Ishikawa (cell line): ENCODE measurements around the gene AZU1.
A peak's percentile ranks its signal among the peaks of the same experiment; 100 is the strongest.

Source experiments
- CEBPB ChIP-seq: IDR thresholded peaks from 2 replicates; pipeline ENCODE4 v1.6.1; 2012
- CREB1 ChIP-seq: IDR thresholded peaks from 2 replicates; pipeline ENCODE4 v1.6.1; 2012; ENCODE audit warnings: low read depth
- EGR1 ChIP-seq: IDR thresholded peaks from 2 replicates; pipeline ENCODE4 v1.6.1; 2012
- EP300 ChIP-seq: IDR thresholded peaks from 2 replicates; pipeline ENCODE4 v1.6.1; 2012; ENCODE audit warnings: borderline replicate concordance
- FOXM1 ChIP-seq: IDR thresholded peaks from 2 replicates; pipeline ENCODE4 v1.6.1; 2012; ENCODE audit warnings: low read depth, borderline replicate concordance
- NFIC ChIP-seq: IDR thresholded peaks from 2 replicates; pipeline ENCODE4 v1.6.1; 2012
- RAD21 ChIP-seq: IDR thresholded peaks from 2 replicates; pipeline ENCODE4 v1.6.1; 2012; ENCODE audit warnings: low read depth
- TAF1 ChIP-seq: IDR thresholded peaks from 2 replicates; pipeline ENCODE4 v1.6.1; 2012; ENCODE audit warnings: low read depth, mild to moderate bottlenecking
- TCF12 ChIP-seq: IDR thresholded peaks from 2 replicates; pipeline ENCODE4 v1.6.1; 2012; ENCODE audit warnings: low read depth
- TEAD4 ChIP-seq: IDR thresholded peaks from 2 replicates; pipeline ENCODE4 v1.6.1; 2012
- YY1 ChIP-seq: IDR thresholded peaks from 2 replicates; pipeline ENCODE4 v1.6.1; 2012; ENCODE audit warnings: low read depth
- ZBTB7A ChIP-seq: IDR thresholded peaks from 2 replicates; pipeline ENCODE4 v1.6.1; 2012; ENCODE audit warnings: low read depth
- TF ChIP-seq, protein P1 (sequence below): IDR thresholded peaks from 2 replicates; pipeline ENCODE4 v1.6.1; 2012
- TF ChIP-seq, protein P2 (sequence below): IDR thresholded peaks from 2 replicates; pipeline ENCODE4 v1.6.1; 2012; ENCODE audit warnings: low read depth, mild to moderate bottlenecking
- TF ChIP-seq, protein P3 (sequence below): IDR thresholded peaks from 2 replicates; pipeline ENCODE4 v1.6.1; 2012

AZU1 gene

DNA sequence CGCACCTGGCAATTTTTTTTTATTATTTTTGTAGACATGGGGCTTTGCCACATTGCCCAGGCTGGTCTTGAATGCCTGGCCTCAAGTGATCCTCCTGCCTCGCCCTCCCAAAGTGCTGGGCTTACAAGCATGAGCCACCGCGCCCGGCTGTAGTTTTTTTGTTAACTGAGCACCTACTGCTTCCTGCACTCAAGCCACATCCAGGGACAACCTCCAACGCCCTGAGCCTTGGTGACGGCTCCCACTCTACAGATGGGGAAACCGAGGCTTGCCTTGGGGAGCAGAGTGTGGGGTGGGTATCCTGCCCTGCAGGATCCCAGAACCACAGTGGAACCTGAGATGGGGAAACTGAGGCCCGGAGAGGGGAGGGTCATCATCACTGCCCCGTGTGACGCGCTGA lies 27.5 kb downstream of the AZU1 start:
- TF ChIP-seq FOXM1 (no peak), NFIC (no peak), RAD21 (no peak), CREB1 (no peak), EGR1 (no peak), TAF1 (no peak), TCF12 (no peak), EP300 (no peak), TEAD4 (no peak), ZBTB7A (no peak), CEBPB (no peak), YY1 (no peak)
- TF ChIP-seq, protein P1, sequence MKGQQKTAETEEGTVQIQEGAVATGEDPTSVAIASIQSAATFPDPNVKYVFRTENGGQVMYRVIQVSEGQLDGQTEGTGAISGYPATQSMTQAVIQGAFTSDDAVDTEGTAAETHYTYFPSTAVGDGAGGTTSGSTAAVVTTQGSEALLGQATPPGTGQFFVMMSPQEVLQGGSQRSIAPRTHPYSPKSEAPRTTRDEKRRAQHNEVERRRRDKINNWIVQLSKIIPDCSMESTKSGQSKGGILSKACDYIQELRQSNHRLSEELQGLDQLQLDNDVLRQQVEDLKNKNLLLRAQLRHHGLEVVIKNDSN, result no peak
- TF ChIP-seq, protein P2, sequence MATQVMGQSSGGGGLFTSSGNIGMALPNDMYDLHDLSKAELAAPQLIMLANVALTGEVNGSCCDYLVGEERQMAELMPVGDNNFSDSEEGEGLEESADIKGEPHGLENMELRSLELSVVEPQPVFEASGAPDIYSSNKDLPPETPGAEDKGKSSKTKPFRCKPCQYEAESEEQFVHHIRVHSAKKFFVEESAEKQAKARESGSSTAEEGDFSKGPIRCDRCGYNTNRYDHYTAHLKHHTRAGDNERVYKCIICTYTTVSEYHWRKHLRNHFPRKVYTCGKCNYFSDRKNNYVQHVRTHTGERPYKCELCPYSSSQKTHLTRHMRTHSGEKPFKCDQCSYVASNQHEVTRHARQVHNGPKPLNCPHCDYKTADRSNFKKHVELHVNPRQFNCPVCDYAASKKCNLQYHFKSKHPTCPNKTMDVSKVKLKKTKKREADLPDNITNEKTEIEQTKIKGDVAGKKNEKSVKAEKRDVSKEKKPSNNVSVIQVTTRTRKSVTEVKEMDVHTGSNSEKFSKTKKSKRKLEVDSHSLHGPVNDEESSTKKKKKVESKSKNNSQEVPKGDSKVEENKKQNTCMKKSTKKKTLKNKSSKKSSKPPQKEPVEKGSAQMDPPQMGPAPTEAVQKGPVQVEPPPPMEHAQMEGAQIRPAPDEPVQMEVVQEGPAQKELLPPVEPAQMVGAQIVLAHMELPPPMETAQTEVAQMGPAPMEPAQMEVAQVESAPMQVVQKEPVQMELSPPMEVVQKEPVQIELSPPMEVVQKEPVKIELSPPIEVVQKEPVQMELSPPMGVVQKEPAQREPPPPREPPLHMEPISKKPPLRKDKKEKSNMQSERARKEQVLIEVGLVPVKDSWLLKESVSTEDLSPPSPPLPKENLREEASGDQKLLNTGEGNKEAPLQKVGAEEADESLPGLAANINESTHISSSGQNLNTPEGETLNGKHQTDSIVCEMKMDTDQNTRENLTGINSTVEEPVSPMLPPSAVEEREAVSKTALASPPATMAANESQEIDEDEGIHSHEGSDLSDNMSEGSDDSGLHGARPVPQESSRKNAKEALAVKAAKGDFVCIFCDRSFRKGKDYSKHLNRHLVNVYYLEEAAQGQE, result no peak
- TF ChIP-seq, protein P3, sequence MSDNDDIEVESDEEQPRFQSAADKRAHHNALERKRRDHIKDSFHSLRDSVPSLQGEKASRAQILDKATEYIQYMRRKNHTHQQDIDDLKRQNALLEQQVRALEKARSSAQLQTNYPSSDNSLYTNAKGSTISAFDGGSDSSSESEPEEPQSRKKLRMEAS, result no peak

DNA sequence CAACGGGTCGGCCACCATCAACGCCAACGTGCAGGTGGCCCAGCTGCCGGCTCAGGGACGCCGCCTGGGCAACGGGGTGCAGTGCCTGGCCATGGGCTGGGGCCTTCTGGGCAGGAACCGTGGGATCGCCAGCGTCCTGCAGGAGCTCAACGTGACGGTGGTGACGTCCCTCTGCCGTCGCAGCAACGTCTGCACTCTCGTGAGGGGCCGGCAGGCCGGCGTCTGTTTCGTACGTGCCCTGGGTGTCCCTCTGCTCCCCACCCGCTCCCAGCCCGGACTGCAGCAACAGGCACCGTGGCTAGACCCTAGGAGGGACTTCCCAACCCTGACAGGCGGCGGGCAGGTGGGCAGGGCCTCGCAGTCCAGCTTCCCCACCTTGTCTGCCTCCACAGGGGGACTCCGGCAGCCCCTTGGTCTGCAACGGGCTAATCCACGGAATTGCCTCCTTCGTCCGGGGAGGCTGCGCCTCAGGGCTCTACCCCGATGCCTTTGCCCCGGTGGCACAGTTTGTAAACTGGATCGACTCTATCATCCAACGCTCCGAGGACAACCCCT lies 28.0 kb downstream of the AZU1 start:
- TF ChIP-seq, protein P3, result no peak
- no peak for TF ChIP-seq EP300
- TF ChIP-seq TEAD4, result no peak

DNA sequence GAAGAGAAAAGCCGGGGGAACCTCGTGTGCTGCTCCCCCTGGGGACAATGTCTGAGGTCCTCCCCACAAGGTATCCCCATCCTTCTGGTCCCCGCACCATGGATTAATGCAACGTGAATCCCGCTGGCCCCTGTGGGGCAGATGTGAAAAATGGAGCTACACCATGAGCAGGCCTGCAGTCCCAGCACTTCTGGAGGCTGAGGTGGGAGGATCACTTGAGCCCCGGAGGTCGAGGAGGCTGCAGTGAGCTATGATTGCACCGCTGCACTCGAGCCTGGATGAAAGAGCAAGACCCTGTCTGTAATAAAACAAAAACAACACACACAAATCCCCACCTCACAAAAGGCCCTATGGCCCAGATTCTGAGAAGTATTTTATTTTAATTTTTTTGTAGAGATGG lies 30.6 kb downstream of the AZU1 start:
- TF ChIP-seq TEAD4, result no peak
- TF ChIP-seq, protein P1, result no peak
- TF ChIP-seq, protein P2, result no peak
- TF ChIP-seq TCF12, result no peak
- TF ChIP-seq EGR1, result no peak
- TF ChIP-seq, protein P3, result no peak
- no peak for TF ChIP-seq EP300
- TF ChIP-seq CREB1, result no peak
- TF ChIP-seq TAF1, result no peak
- TF ChIP-seq YY1, result no peak
- no peak for TF ChIP-seq CEBPB
- TF ChIP-seq ZBTB7A, result no peak
- no peak for TF ChIP-seq NFIC
- no peak for TF ChIP-seq FOXM1
- no peak for TF ChIP-seq RAD21

DNA sequence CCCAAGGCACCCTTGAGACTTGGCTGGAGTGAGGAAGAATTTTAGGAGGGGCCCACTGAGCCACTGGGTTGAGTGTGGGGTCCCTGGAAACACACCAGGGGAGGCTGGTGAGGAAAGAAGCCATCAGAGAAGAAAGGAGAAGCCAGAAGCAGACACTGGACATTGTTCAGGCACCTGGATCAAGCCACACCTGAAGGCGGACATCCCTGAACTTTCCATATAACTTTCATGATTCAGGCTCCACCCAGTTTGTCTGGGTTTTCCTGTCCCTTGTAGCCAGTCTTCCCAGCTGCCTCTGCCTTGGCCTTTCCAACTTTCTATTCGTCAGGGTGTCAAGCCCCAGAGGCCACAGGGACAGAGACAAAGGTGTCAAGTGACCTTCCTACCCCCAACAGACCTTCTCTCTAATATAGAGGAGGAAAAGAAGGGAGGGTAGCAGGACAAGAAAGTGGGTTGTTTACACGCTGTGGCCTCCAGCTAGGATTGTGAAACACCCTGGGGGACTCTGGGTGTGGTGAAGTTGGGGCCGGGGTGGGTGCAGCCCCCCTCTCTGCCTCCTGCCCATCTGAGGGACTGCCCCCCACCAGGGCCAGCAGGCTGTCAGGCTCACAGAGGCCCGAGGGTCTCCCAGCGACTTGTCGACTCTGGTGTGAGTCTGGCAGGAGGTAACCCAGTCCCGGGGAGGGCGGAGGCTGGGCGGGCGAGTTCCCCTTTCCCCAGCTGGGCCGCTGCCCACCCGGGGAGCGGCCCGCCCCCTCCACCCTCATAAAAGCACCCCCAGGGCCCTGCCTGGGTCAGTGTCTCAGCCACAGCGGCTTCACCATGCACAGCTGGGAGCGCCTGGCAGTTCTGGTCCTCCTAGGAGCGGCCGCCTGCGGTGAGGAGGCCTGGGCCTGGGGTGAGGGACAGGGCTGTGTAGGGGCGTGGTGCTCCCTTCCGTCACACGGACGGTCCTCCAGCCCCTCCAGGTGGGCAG lies 31.5 kb downstream of the AZU1 start, which contains the start of gene CFD:
Gene CFD (plus strand): TSS at position 797 of the 976 bp plus-strand sequence. CDS start 26 bp downstream, at position 823.
- TF ChIP-seq TEAD4, result no peak
- TF ChIP-seq CEBPB, result peak; percentile 26; the same call in 1 of the 2 replicates
- 0 out of 2 replicates have a peak, but pooled peaks have one; percentile 28 for TF ChIP-seq ZBTB7A

DNA sequence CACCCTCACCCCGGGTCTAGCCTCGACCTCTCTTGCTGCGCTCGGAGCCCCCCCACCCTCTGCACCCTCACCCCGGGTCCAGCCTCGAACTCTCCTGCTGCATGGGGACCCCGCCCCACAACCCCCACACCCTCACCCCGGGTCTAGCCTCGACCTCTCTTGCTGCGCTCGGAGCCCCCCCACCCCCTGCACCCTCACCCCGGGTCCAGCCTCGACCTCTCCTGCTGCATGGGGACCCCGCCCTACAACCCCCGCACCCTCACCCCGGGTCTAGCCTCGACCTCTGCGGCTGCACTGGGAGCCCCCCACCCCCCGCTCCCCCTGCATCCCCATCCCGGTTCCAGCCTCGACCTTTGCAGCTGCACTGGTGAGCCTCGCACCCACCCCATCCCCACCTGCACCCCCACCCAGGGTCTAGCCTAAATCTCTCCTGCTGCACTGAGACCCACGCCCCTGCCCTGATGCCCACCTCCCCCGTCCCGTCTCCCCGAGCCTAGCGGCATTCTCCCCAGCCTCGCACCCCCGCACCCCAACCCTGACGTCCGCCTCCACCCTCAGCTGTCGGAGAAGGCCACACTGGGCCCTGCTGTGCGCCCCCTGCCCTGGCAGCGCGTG lies 33.6 kb downstream of the AZU1 start:
- TF ChIP-seq FOXM1, result no peak
- TF ChIP-seq ZBTB7A, result peak; percentile 29
